ENCODE measurements around the gene VPREB1. TPM values are rescaled to one million over a fixed set of nuclear protein-coding genes. Genes with fewer than 3 reads are reported as not detected.
A peak's percentile ranks its signal among the peaks of the same experiment; 100 is the strongest.

The VPREB1 gene
- total RNA-seq, 1 experiment from 2014 or later = not detected

DNA sequence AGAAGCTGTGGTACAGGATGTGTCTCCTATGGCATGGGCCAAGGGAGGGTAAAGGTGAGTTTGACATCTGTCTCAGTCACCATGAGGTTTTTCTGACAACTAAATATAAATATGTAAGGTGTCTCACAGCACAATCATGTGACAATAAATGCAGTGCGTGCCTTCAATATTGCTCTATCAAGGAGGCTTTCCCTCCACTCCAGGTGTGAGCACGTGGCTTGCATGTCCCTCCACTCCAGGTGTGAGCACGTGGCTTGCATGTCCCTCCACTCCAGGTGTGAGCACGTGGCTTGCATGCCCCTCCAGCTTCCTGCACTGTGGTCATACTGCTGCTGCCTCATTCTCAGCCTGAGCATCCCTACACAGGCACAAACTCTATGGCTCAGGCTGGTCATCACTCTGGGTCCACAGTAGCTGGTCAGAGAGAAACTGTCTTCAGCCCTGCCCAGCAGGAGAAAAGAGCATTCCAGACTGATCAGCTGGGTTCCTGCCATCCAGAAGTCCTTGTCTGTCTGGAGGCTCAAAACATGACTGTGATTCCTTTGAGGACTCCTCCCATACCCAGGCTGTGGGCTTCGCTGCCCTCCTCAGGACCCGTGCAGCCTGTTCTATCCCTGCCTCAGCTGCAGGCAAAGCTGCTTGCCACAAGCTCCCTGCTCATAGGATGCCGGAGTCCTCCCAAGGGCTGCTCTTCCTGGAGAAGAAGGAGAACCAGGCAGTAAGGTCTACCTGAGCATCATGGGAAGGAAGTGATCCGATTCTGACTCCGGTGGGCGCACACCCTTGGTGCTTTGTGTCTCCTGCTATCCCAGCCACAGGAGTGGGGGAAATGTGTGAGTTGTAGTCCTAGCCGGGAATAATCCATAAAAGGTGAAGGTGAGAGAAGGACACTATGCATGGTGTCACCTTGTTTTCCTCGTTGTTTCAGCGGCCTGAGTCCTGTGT lies 33.4 kb upstream of the VPREB1 start:
- ChIA-PET CTCF (interaction anchor here (0.8 to 1.8 kb wide), 5 partner anchors 8 to 212 kb away, joined by 3 to 11 read pairs (median 5); no protein-coding TSS in a partner anchor), RAD21 (ENCODE audit: low non-redundant PET in 1 of 2, low total read pairs in 2 of 2, uncharacterized antibody in 2 of 2, unreplicated experiment in 2 of 2) (interaction anchor here in 1 of 2 experiments (0.6 kb wide), 1 partner anchor 679 kb away, joined by 3 read pairs; no protein-coding TSS in a partner anchor), POLR2A (interaction anchor here (1.3 kb wide), 1 partner anchor 16 kb away, joined by 4 read pairs; no protein-coding TSS in a partner anchor)
- no peaks in the 10 kb centered on the region for H3K36me3 ChIP-seq (ENCODE audit: control insufficient read depth in 1 of 2, insufficient read depth in 2 of 2, low read length in 2 of 2)
- DNase-seq (ENCODE audit: low read depth, low spot score) (no peak), ATAC-seq (no peak)
- H3K9me2 ChIP-seq (ENCODE audit: insufficient read depth) = no peaks in the 10 kb centered on the region
- no peaks in the 10 kb centered on the region for H3K9me3 ChIP-seq (ENCODE audit: control insufficient read depth in 1 of 2, insufficient read depth in 1 of 2, low read depth in 1 of 2, low read length in 2 of 2)
- no peak overlapping the region for H3K9ac ChIP-seq (ENCODE audit: low read length)
- no peak overlapping the region for H3K27ac ChIP-seq (ENCODE audit: low read depth, low read length)
- H4K20me1 ChIP-seq (ENCODE audit: insufficient read depth) = no peaks in the 10 kb centered on the region
- no peak overlapping the region for H3K4me3 ChIP-seq (replicated peaks in 1 of 2; ENCODE audit: low read depth in 1 of 2, low read length in 2 of 2)
- H3K79me2 ChIP-seq (ENCODE audit: insufficient read depth, low read length) = no peaks in the 10 kb centered on the region
- peak overlapping the region; percentile 74 for H2AFZ ChIP-seq (ENCODE audit: low read depth, low read length, poor library complexity, severe bottlenecking)
- no peak for TF ChIP-seq EGR1 (IDR thresholded peaks at IDR 0.05; ENCODE audit: low read depth)
- TF ChIP-seq CBX3 (IDR thresholded peaks at IDR 0.05; ENCODE audit: low read depth) = no peak
- TF ChIP-seq, protein P1, sequence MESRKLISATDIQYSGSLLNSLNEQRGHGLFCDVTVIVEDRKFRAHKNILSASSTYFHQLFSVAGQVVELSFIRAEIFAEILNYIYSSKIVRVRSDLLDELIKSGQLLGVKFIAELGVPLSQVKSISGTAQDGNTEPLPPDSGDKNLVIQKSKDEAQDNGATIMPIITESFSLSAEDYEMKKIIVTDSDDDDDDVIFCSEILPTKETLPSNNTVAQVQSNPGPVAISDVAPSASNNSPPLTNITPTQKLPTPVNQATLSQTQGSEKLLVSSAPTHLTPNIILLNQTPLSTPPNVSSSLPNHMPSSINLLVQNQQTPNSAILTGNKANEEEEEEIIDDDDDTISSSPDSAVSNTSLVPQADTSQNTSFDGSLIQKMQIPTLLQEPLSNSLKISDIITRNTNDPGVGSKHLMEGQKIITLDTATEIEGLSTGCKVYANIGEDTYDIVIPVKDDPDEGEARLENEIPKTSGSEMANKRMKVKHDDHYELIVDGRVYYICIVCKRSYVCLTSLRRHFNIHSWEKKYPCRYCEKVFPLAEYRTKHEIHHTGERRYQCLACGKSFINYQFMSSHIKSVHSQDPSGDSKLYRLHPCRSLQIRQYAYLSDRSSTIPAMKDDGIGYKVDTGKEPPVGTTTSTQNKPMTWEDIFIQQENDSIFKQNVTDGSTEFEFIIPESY (IDR thresholded peaks at IDR 0.05; ENCODE audit: extremely low read depth, insufficient replicate concordance, low read length) = no peak
- no peak for TF ChIP-seq CTCF (IDR thresholded peaks at IDR 0.05 in 2 of 3, conservative IDR thresholded peaks at IDR 0.05 in 1 of 3; ENCODE audit: borderline replicate concordance in 1 of 3, insufficient read depth in 1 of 3, low read depth in 2 of 3, low read length in 2 of 3)
- TF ChIP-seq, protein P2, sequence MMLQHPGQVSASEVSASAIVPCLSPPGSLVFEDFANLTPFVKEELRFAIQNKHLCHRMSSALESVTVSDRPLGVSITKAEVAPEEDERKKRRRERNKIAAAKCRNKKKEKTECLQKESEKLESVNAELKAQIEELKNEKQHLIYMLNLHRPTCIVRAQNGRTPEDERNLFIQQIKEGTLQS (IDR thresholded peaks at IDR 0.05) = no peak
- TF ChIP-seq RAD21 (IDR thresholded peaks at IDR 0.05; ENCODE audit: low read depth) = no peak
- TF ChIP-seq TCF7L2 (IDR thresholded peaks at IDR 0.05; ENCODE audit: borderline replicate concordance, extremely low read depth, insufficient read depth, insufficient read length) = no peak
- H3K4me2 ChIP-seq (ENCODE audit: low read length) = peak overlapping the region; percentile 63
- intact Hi-C loops (cut with micrococcal nuclease) = no loop called here
- peaks cover 6 to 19% of the 10 kb centered on the region in 2 experiments for H3K4me1 ChIP-seq (ENCODE audit: control insufficient read depth in 1 of 2, insufficient read depth in 2 of 2, low read length in 2 of 2)
- H3K27me3 ChIP-seq (ENCODE audit: insufficient read depth, low read length) = no peaks in the 10 kb centered on the region
- no TSS peak for BruUV-seq (replicated peaks)
